Keratinocyte (primary cell): Measurements from ENCODE around the gene G6PD.

Experiments
- CTCF ChIP-seq, 3 experiments: IDR thresholded peaks in 1 of 3; conservative IDR thresholded peaks in 1 of 3; optimal IDR thresholded peaks in 1 of 3; 2 replicates in 2 of 3; 3 replicates in 1 of 3; pipeline versions ENCODE3 to v1.5.1; 2011; ENCODE audit warnings: low read length in 3 of 3, mild to moderate bottlenecking in 3 of 3, moderate library complexity in 2 of 3, control low read depth in 1 of 3, inconsistent platforms in 1 of 3; ENCODE audit not compliant: insufficient read depth in 2 of 3; ENCODE audit errors: extremely low read depth in 1 of 3
- EZH2 ChIP-seq: IDR thresholded peaks from one replicate; pipeline ENCODE4 v1.6.1; 2012; ENCODE audit warnings: inconsistent platforms, mild to moderate bottlenecking, low read length, moderate library complexity

DNA sequence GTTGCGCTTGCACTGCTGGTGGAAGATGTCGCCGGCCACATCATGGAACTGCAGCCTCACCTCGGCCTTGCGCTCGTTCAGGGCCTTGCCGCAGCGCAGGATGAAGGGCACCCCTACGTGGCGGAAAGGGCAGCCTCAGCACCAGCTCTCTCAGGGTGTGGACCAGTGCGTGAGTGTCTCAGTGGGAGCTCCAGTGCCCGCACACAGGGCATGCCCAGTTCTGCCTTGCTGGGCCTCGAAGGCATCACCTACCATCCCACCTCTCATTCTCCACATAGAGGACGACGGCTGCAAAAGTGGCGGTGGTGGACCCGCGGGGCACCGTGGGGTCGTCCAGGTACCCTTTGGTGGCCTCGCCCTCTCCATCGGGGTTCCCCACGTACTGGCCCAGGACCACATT, 14.0 kb downstream of the G6PD start:
- TF ChIP-seq CTCF (optimal IDR thresholded peaks at IDR 0.05 in 1 of 3, IDR thresholded peaks at IDR 0.05 in 1 of 3, conservative IDR thresholded peaks at IDR 0.05 in 1 of 3; ENCODE audit: extremely low read depth in 1 of 3, insufficient read depth in 2 of 3, low read length in 3 of 3) (no peak), EZH2 (no peak)
